ENCODE data around the gene ZNF567. TPM values are rescaled to one million over a fixed set of nuclear protein-coding genes. Genes with fewer than 3 reads are reported as not detected.

The ZNF567 gene
- total and polyA plus RNA-seq, 11 donors: 2.1 to 5.8 (median 3.7) TPM

GRCh38 chr19:36750066-36750691 lies 62.8 kb downstream of the ZNF567 start:
- Histone ChIP-seq H3K27ac (no peak overlapping the region), H3K4me1 (no peaks in the 10 kb centered on the region), H3K27me3 (no peaks in the 10 kb centered on the region), H3K4me3 (no peak overlapping the region), H3K9me3 (peaks cover 15 to 100% (median 98%) of the 10 kb centered on the region in 12 donors), H3K36me3 (peaks cover 19 to 100% (median 49%) of the 10 kb centered on the region in 9 donors)
- intact Hi-C loops (cut with DNase I): loop anchor here in 2 of 10 donors (10.0 kb wide), 1 partner anchor 125 kb away; no protein-coding TSS in a partner anchor
- ATAC-seq (no peak), DNase-seq (no peak)
- TF ChIP-seq POLR2A (IDR thresholded peaks at IDR 0.05) (no peak), CTCF (IDR thresholded peaks at IDR 0.05) (no peak)
- WGBS, 4 donors: 97 to 98% (median 98%) methylated on average over 4 of the region's 4 CpGs

Other genes with a start within 250 kb of the ZNF567 start
- gene ZNF566, start 198.1 kb upstream of the ZNF567 start, total RNA-seq: 10 to 100 TPM in 4 of 9 donors, 1 to 10 TPM in 5; 6.6 to 14.0 (median 8.4) TPM
- gene ZNF566, start 198.1 kb upstream of the ZNF567 start, polyA plus RNA-seq: 1 to 10 TPM; 3.7 to 7.4 TPM
- 10 to 100 TPM in 4 of 9 donors, 1 to 10 TPM in 5; 5.2 to 13.7 (median 8.5) TPM for gene ZNF260, start 159.3 kb upstream of the ZNF567 start, total RNA-seq
- 1 to 10 TPM; 3.4 to 5.7 TPM for gene ZNF260, start 159.3 kb upstream of the ZNF567 start, polyA plus RNA-seq
- gene ZNF529, start 114.3 kb upstream of the ZNF567 start, total RNA-seq: 10 to 100 TPM; 10.0 to 17.8 (median 13.5) TPM
- 1 to 10 TPM; 7.2 to 7.8 TPM for gene ZNF529, start 114.3 kb upstream of the ZNF567 start, polyA plus RNA-seq
- 10 to 100 TPM; 12.0 to 21.2 (median 15.7) TPM for gene ZNF382, start 82.3 kb upstream of the ZNF567 start, total RNA-seq
- gene ZNF382, start 82.3 kb upstream of the ZNF567 start, polyA plus RNA-seq: 1 to 10 TPM; 4.3 to 5.4 TPM
- 1 to 10 TPM; 4.1 to 8.8 (median 6.2) TPM for gene ZNF461, start 20.8 kb upstream of the ZNF567 start, total RNA-seq
- gene ZNF461, start 20.8 kb upstream of the ZNF567 start, polyA plus RNA-seq: 1 to 10 TPM; 3.2 to 4.2 TPM
- 1 to 10 TPM; 2.3 to 7.3 (median 4.0) TPM for gene ZNF850, start 85.2 kb downstream of the ZNF567 start, total RNA-seq
- 1 to 10 TPM in 1 of 2 donors, under 1 TPM in 1; 0.84 to 2.7 TPM for gene ZNF850, start 85.2 kb downstream of the ZNF567 start, polyA plus RNA-seq
- 10 to 100 TPM in 2 of 9 donors, 1 to 10 TPM in 7; 3.4 to 13.0 (median 8.5) TPM for gene ZNF790, start 150.8 kb downstream of the ZNF567 start, total RNA-seq
- gene ZNF790, start 150.8 kb downstream of the ZNF567 start, polyA plus RNA-seq: 1 to 10 TPM; 3.7 to 4.6 TPM
- 1 to 10 TPM in 8 of 9 donors, under 1 TPM in 1; 0.64 to 5.9 (median 4.3) TPM for gene ZNF345, start 163.3 kb downstream of the ZNF567 start, total RNA-seq
- 1 to 10 TPM; 1.6 to 2.5 TPM for gene ZNF345, start 163.3 kb downstream of the ZNF567 start, polyA plus RNA-seq
- gene ZNF829, start 228.7 kb downstream of the ZNF567 start, total RNA-seq: 1 to 10 TPM; 1.3 to 3.5 (median 2.5) TPM
- 1 to 10 TPM in 1 of 2 donors, under 1 TPM in 1; 0.76 to 1.4 TPM for gene ZNF829, start 228.7 kb downstream of the ZNF567 start, polyA plus RNA-seq
- 10 to 100 TPM in 3 of 9 donors, 1 to 10 TPM in 6; 6.6 to 12.1 (median 9.4) TPM for gene ZNF568, start 228.7 kb downstream of the ZNF567 start, total RNA-seq
- gene ZNF568, start 228.7 kb downstream of the ZNF567 start, polyA plus RNA-seq: 1 to 10 TPM; 3.7 to 5.8 TPM

All from heart left ventricle (tissue), 16 donors.